Islet precursor cell (in vitro differentiated cells): ENCODE measurements around the gene ACAD10.

ENCODE experiments used
- DNase-seq: peaks from one replicate; pipeline ENCODE4 v3.0.0-alpha.2; 2018

The ACAD10 gene

DNA sequence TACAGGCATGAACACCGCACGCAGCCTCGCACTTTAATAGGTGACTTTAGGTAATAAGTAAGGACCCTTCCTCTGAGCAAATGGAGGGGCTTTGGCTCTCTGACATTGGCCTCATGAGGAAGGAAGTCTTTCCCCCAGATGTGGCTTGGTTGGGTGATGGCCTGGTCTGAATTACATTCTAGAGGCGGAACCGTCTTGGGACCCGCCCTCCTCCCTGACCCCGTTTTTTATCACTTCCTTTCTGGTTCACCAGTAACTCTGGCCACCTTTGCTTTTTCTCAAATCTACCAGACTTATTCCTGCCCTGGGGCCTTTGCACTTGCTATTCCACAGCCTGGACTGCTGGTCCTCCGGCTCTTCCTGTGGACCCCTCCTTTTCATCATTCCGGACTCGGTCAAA is 94.3 kb downstream of the ACAD10 start:
- no peak for DNase-seq

DNA sequence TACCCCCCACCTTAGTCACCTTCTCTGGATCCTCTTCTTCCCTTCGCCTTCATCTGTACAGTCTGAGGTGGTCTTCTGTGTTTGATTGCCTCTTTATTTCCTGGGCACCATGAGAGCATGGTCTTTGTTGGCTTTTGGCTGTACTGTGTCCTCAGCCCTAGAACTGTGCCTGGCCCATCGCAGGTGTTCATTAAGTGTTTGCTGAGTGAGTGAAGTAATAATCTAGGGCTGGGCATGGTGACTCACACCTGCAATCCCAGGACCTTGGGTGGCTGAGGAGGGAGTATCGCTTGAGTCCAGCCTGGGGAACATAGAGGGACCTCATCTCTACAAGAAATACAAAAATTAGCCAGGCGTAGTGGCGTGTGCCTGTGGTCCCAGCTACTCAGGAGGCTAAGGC is 94.8 kb downstream of the ACAD10 start:
- DNase-seq: no peak

DNA sequence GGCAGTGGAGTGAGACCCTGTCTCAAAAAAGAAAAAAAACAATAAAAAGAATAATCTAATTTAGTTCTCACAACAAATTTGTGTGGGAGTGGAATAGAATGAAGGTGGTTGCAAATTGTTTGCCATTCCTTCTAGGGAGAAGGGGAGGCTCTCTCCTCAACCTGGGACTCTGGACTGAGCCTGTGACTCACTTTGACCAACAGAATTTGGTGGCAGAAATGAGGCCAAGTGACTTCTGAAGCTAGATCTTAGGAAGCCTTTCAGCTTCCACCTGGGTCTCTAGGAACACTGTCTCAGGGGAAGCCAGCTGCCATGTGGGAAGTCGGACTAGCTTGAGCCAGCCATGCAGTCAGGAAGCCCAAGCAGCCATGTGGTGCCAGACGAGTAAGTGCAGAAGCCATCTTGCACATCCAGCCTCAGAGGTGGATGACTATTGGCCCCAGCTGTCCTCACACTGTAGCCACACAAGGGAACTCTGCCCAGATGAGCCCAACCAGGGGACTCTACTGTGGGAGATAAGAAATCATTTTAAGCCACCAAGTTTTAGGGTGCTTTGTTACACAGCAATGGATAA is 95.3 kb downstream of the ACAD10 start:
- no peak for DNase-seq

GRCh38 chr12:111783046-111783445 is 97.2 kb downstream of the ACAD10 start:
- DNase-seq: no peak

DNA sequence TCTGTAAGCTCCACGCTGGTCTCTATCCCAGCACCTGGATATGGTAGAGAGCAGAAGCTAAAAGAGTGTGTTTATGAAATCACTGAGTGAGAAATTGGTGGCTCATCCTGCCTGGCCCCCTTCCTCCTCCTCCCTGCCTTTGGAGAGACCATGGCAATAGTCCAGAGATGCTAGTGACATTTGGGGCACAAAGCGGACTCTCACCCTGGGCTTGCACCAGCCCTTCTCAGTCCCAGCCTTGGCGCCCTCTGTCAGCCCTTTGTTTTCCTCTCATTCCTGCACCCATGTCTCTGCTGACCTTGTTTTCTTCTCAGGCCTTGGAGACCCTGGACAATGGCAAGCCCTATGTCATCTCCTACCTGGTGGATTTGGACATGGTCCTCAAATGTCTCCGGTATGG is 99.1 kb downstream of the ACAD10 start:
- DNase-seq: no peak

DNA sequence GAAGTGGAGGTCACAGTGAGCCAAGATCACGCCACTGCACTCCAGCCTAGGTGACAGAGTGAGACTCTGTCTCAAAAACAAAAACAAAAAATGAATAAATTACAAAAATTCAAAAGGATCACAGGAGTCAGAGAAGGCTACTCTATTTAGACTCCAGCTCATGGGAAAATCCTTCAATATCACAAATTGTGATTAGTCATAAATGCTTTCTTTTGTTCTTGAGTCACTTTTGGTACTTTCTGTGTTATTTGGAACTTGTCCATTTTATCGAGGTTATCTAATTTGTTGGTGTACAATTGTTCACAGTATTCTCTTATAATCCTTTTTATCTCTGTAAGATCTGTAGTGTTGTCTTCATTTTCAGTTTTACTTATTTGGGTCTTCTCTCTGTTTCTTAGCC is 99.8 kb downstream of the ACAD10 start:
- DNase-seq: no peak

DNA sequence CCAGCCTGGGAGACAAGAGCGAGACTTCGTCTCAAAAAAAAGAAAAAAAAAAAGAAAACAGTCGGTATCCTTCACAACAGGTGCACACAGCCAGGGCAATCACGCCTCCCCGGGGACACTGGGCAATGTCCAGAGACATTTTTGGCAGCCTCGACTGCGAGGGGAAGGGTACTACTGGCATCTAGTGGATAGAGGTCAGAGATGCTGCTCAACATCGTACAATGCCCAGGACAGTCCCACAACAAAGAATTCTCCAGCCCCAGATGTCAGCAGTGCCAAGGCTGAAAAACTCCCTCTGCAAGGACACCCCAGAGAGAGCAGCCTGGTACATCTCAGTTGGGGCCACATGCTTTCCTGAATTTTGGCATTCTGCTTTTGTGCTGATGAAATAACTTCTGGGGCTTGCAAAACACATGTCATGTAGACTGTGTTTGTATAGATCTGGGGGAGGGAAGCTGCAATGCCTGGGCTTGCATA is 102.4 kb downstream of the ACAD10 start:
- no peak for DNase-seq

DNA sequence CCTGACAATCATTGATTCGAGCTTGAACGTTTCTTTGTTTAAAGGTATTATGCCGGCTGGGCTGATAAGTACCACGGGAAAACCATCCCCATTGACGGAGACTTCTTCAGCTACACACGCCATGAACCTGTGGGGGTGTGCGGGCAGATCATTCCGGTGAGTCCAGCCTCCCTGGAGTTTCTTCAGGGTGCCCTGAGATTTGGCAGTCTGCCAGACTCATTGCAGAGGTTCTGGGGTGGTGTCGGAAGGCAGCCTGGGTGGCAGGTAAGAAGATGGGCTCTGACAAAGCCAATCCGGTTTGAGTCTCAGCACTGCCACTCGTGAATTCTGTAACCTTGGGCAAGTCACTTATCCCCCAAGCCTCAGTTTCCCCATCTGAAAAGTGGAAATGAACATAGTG is 103.9 kb downstream of the ACAD10 start:
- no peak for DNase-seq

GRCh38 chr12:111791507-111791906 is 105.7 kb downstream of the ACAD10 start:
- DNase-seq: no peak

DNA sequence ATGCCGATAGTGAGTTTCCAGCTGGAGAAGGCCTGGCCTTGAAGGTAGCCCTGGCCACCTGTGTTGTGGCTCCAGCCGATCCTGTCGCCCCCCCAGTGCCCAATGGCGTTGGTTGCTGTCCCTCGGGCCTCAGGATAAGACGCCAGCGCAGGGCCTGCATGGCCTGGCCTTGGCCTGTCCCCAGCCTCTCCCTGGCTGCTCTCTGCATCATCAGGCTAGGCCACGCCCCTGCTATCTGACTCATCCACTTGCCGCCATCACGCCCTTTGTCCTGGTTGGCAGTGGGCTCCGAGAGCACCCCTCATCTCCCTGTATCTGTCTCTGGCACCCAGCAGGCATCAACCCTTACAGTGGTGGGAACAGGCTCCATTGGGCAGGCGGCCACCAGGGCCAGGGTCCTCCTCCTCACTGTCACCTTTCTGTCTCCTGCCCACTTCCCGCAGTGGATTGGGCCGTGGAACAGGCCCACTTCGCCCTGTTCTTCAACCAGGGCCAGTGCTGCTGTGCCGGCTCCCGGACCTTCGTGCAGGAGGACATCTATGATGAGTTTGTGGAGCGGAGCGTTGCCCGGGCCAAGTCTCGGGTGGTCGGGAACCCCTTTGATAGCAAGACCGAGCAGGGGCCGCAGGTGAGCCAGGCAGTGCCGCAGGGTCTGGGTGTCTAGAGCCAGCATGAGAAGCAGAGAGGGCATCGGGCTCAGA is 106.5 kb downstream of the ACAD10 start:
- peak; percentile 64 for DNase-seq

DNA sequence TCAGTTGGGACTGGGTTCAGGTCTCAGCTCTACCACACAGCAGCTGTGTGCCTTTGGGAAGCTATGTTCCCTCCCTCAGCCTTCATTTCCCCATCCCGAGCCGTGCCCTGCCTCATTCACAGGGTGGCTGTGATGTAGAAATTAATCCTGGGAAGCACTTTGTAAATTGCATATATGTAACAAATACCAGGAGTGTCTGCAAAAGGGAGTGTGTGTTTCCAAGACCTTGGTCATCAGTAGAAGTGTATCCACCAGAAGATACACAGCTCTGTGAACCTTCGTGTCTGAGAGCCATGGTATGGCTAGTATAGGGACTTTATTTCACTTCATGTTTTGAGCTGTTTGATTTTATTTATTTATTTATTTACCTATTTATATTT is 107.0 kb downstream of the ACAD10 start:
- DNase-seq: no peak

GRCh38 chr12:111798182-111798581 is 112.3 kb downstream of the ACAD10 start:
- peak; percentile 66 for DNase-seq

DNA sequence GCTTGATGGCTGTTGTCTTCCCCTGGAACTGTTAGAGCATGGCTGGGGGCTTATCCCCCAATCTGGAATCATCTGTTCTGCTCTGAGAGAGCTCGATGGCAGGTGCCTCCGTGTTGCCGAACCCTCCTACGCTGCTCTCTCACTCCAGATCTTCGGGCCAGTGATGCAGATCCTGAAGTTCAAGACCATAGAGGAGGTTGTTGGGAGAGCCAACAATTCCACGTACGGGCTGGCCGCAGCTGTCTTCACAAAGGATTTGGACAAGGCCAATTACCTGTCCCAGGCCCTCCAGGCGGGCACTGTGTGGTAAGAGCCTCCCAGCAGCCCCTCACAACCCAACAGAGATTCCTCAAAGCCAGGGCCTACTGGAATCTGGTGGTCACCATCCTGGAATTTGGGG is 113.9 kb downstream of the ACAD10 start:
- no peak for DNase-seq

- no peak for DNase-seq
Observed at GRCh38 chr12:111803038-111803626, 117.3 kb downstream of the ACAD10 start.

GRCh38 chr12:111803851-111804250 is 118.0 kb downstream of the ACAD10 start:
- DNase-seq: no peak

DNA sequence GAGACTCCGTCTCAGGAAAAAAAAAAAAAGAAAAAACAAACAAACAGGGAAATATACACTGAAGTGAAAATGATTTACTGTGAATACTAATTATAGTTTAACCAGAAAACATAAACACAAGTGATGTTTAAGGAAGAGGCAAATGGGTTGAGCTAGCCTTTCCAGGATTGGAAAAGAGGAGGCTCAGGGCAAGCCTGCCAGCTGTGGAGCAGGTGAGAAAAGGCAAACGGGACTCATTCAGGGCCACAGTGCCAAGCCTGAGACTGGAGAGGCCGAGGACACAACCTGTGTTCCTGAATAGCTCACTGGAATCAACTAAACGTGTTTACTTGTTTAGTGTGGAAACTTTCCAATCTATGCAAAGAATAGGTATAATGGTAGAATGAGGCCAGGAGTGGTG is 120.5 kb downstream of the ACAD10 start:
- DNase-seq: no peak
